Measurements from ENCODE around the gene HEG1. TPM values are rescaled to one million over a fixed set of nuclear protein-coding genes. Genes with fewer than 3 reads are reported as not detected.

HEG1 gene
- total and polyA plus RNA-seq, 2 donors (not counting 3 experiments of a cell fraction or from before 2014, with no cell fraction given), result 50.1 to 106 TPM

DNA sequence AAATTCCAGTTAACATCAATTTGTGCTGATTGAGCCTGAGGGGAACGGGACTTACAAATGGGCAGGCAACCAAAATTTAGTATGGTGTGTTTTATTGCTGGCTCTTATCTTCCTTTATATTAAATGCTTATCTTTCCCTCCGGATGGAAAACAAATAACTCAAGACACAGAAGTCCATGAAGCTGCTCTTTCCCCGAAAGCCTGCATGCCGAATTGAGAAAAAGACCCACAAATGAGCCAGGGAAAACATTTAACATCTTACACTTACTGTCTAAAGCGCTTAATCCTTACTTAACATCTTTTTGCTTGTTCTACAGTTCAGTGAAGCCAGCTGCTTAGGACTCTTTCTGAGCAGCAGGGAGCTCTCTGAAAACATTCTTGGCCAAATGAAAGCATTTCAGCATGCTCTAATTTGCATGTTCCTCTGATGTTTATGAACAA, 49.5 kb downstream of the HEG1 start:
- Histone ChIP-seq H3K36me3 (ENCODE audit: control insufficient read depth in 2 of 2, extremely low read depth in 1 of 2, insufficient read depth in 2 of 2, low read length in 2 of 2) (peaks cover 13 to 33% of the 10 kb centered on the region in 2 experiments), H3K27me3 (ENCODE audit: control insufficient read depth in 2 of 2, insufficient read depth in 2 of 2, low read length in 2 of 2) (no peaks in the 10 kb centered on the region), H2AFZ (ENCODE audit: low read depth, low read length) (no peak overlapping the region), H3K9ac (replicated peaks; ENCODE audit: extremely low read depth, insufficient read depth, low read length) (no peak overlapping the region), H3K9me1 (replicated peaks; ENCODE audit: control insufficient read depth, extremely low read depth, insufficient read depth, low read length) (no peaks in the 10 kb centered on the region), H3K79me2 (ENCODE audit: control insufficient read depth, insufficient read depth, low read length) (no peaks in the 10 kb centered on the region), H3K27ac (ENCODE audit: insufficient read depth, low read depth, low read length) (no peak overlapping the region), H3K4me3 (replicated peaks in 1 of 3; ENCODE audit: insufficient read depth in 1 of 3, low read depth in 1 of 3, low read length in 3 of 3) (no peak overlapping the region), H3K4me1 (ENCODE audit: control insufficient read depth, extremely low read depth, insufficient read depth, low read length) (peaks cover 8% of the 10 kb centered on the region), H3K9me3 (replicated peaks; ENCODE audit: control insufficient read depth, insufficient read depth, low read length) (no peaks in the 10 kb centered on the region), H4K20me1 (replicated peaks; ENCODE audit: control insufficient read depth, extremely low read depth, insufficient read depth, low read length) (no peaks in the 10 kb centered on the region), H3K4me2 (ENCODE audit: insufficient read depth, low read length) (no peak overlapping the region)
- no TSS peak for BruUV-seq (replicated peaks)
- DNase-seq (ENCODE audit: low read depth, low spot score) (no peak), FAIRE-seq (peak; percentile 24)
- POLR2A ChIA-PET, result no interaction called here
- dilution Hi-C loops (cut with MboI; ENCODE audit: extremely low pct_ligation_motif_present, low sequenced_read_pairs), result no loop called here
- intact Hi-C loops (cut with micrococcal nuclease), result no loop called here
- TF ChIP-seq POLR2AphosphoS5 (IDR thresholded peaks at IDR 0.05; ENCODE audit: insufficient read depth, low read depth, low read length) (no peak), POLR2A (IDR thresholded peaks at IDR 0.05; ENCODE audit: low read depth, low read length) (no peak), GATA2 (IDR thresholded peaks at IDR 0.05; ENCODE audit: insufficient read depth, insufficient read length, low read depth, low read length) (no peak), FOS (IDR thresholded peaks at IDR 0.05; ENCODE audit: borderline replicate concordance, insufficient read depth, low read length) (no peak), MYC (IDR thresholded peaks at IDR 0.05; ENCODE audit: low read depth, low read length) (no peak), JUN (IDR thresholded peaks at IDR 0.05; ENCODE audit: borderline replicate concordance, insufficient read depth, insufficient read length, low read depth) (no peak), EZH2 (IDR thresholded peaks at IDR 0.05; ENCODE audit: borderline replicate concordance, low read depth, low read length, severe bottlenecking) (no peak)
- TF ChIP-seq, protein P1, sequence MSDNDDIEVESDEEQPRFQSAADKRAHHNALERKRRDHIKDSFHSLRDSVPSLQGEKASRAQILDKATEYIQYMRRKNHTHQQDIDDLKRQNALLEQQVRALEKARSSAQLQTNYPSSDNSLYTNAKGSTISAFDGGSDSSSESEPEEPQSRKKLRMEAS (IDR thresholded peaks at IDR 0.05; ENCODE audit: insufficient read depth, insufficient read length), result no peak
- TF ChIP-seq, protein P2, sequence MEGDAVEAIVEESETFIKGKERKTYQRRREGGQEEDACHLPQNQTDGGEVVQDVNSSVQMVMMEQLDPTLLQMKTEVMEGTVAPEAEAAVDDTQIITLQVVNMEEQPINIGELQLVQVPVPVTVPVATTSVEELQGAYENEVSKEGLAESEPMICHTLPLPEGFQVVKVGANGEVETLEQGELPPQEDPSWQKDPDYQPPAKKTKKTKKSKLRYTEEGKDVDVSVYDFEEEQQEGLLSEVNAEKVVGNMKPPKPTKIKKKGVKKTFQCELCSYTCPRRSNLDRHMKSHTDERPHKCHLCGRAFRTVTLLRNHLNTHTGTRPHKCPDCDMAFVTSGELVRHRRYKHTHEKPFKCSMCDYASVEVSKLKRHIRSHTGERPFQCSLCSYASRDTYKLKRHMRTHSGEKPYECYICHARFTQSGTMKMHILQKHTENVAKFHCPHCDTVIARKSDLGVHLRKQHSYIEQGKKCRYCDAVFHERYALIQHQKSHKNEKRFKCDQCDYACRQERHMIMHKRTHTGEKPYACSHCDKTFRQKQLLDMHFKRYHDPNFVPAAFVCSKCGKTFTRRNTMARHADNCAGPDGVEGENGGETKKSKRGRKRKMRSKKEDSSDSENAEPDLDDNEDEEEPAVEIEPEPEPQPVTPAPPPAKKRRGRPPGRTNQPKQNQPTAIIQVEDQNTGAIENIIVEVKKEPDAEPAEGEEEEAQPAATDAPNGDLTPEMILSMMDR (IDR thresholded peaks at IDR 0.05; ENCODE audit: extremely low read depth in 1 of 2, insufficient read depth in 1 of 2, low read depth in 1 of 2, low read length in 2 of 2), result no peak
- CTCF ChIA-PET, result interaction anchor here (0.6 to 1.4 kb wide), 4 partner anchors 11 to 432 kb away, joined by 3 to 4 read pairs (median 4); no protein-coding TSS in a partner anchor
